K562 (cell line): ENCODE data around the gene ABLIM2. TPM values are rescaled to one million over a fixed set of nuclear protein-coding genes. Genes with fewer than 3 reads are reported as not detected.

Source experiments
- ATAC-seq: fragments of 200-7000 bp; cut with Tn5 transposase; 3 replicates; pipeline ENCODE4 v1.9.1; 2020; ENCODE audit warnings: moderate library complexity
- BruUV-seq: library from RNA; stranded (reverse); fragments of 400-500 nt; replicated peaks from 2 replicates; lab custom pipeline; 2021; lab: Mats Ljungman, UMichigan
- CTCF ChIA-PET: fragments of 300-600 bp; formaldehyde crosslinking; extraction: SDS; loops from one replicate; lab custom pipeline; 2021; ENCODE audit warnings: low intra/inter-chr PET ratio; lab: Yijun Ruan, JAX
- POLR2A ChIA-PET: fragments of 300-600, 350-650 bp; sonication (Branson Sonifier 250); formaldehyde crosslinking; extraction: SDS; loops from one replicate; lab custom pipeline; 2021; ENCODE audit warnings: antibody characterized with exemption, inconsistent platforms; lab: Yijun Ruan, JAX
- DNase-seq, 4 experiments: peaks; one replicate each; pipeline versions ENCODE4 v3.0.0 to v3.0.0-alpha.2; 2011 to 2018; ENCODE audit warnings: low spot score in 3 of 4, mixed read lengths in 3 of 4; ENCODE audit errors: extremely low read depth in 1 of 4
- FAIRE-seq: peaks from 2 replicates; lab custom pipeline; 2011; peaks lifted over from hg19 to GRCh38; lab: Jason Lieb, UNC
- H2AFZ ChIP-seq: 2 replicates; pipeline ENCODE4 v1.6.0; 2011; ENCODE audit warnings: low read depth, low read length, control low read depth, inconsistent platforms
- H3K27ac ChIP-seq: fragments of 200-600 bp; 3 replicates; pipeline ENCODE4 v1.8.0; 2011; ENCODE audit warnings: low read depth, mild to moderate bottlenecking, control low read depth, inconsistent platforms, low read length, moderate library complexity, mixed read lengths; ENCODE audit errors: extremely low read depth
- H3K27me3 ChIP-seq, 2 experiments: fragments of 300-600 bp in 1 of 2; 2 replicates in 1 of 2; 3 replicates in 1 of 2; pipeline versions ENCODE4 v1.6.0 to v1.8.0; 2011; ENCODE audit warnings: inconsistent platforms in 2 of 2, low read length in 2 of 2, mild to moderate bottlenecking in 1 of 2, mixed read lengths in 1 of 2, moderate library complexity in 1 of 2; ENCODE audit not compliant: control insufficient read depth in 2 of 2, insufficient read depth in 2 of 2
- H3K36me3 ChIP-seq: fragments of 300-600 bp; 3 replicates; pipeline ENCODE4 v1.8.0; 2011; ENCODE audit warnings: mild to moderate bottlenecking, low read length, inconsistent platforms; ENCODE audit not compliant: control insufficient read depth, insufficient read depth
- H3K4me1 ChIP-seq, 2 experiments: fragments of 200-600 bp in 1 of 2; replicated peaks in 1 of 2; 2 replicates in 1 of 2; 3 replicates in 1 of 2; pipeline versions ENCODE4 v1.5.1 to v1.8.0; 2011; ENCODE audit warnings: inconsistent platforms in 2 of 2, low read length in 2 of 2, mild to moderate bottlenecking in 1 of 2, mixed read lengths in 1 of 2, moderate library complexity in 1 of 2; ENCODE audit not compliant: control insufficient read depth in 2 of 2, insufficient read depth in 2 of 2
- H3K4me2 ChIP-seq: 2 replicates; pipeline ENCODE4 v1.6.1; 2011; ENCODE audit warnings: low read length, control low read depth, inconsistent platforms, mixed read lengths; ENCODE audit not compliant: insufficient read depth
- H3K4me3 ChIP-seq: fragments of 200-600 bp; sonication (generic), shearing (Covaris generic); 2 replicates; pipeline ENCODE4 v1.5.1; 2016; ENCODE audit warnings: control low read depth, inconsistent platforms
- H3K79me2 ChIP-seq: fragments of 200-600 bp; 3 replicates; pipeline ENCODE4 v1.8.0; 2011; ENCODE audit warnings: low read length, inconsistent platforms; ENCODE audit not compliant: control insufficient read depth, insufficient read depth
- H3K9ac ChIP-seq, 2 experiments: 2 replicates each; pipeline versions ENCODE4 v1.6.0 to v1.6.1; 2011; ENCODE audit warnings: low read depth in 2 of 2, low read length in 2 of 2, control low read depth in 1 of 2, inconsistent platforms in 1 of 2, mild to moderate bottlenecking in 1 of 2, mixed read lengths in 1 of 2; ENCODE audit not compliant: insufficient read depth in 1 of 2
- H3K9me1 ChIP-seq: one replicate; pipeline ENCODE4 v1.6.0; 2011; ENCODE audit warnings: inconsistent platforms, mild to moderate bottlenecking, low read length, moderate library complexity; ENCODE audit not compliant: control insufficient read depth, insufficient read depth
- H3K9me3 ChIP-seq: replicated peaks from 2 replicates; pipeline ENCODE4 v1.5.1; 2011; ENCODE audit warnings: low read depth, low read length, inconsistent platforms; ENCODE audit not compliant: control insufficient read depth, insufficient read depth
- H4K20me1 ChIP-seq: replicated peaks from 2 replicates; pipeline ENCODE4 v1.6.1; 2011; ENCODE audit warnings: low read length, inconsistent platforms, mixed read lengths; ENCODE audit not compliant: control insufficient read depth, insufficient read depth
- LCOR ChIP-seq: sonication (generic); formaldehyde crosslinking; IDR thresholded peaks from 2 replicates; pipeline ENCODE4 v1.8.0; 2022; ENCODE audit warnings: mild to moderate bottlenecking, missing genetic modification reagents
- NR1H2 ChIP-seq: sonication (generic); formaldehyde crosslinking; IDR thresholded peaks from 2 replicates; pipeline ENCODE4 v1.4.0; 2020; ENCODE audit warnings: mild to moderate bottlenecking, missing genetic modification reagents
- WGBS: fragments of 100-300 bp; shearing (Covaris generic); methylation state at CpG from one replicate; pipeline ENCODE4 v1.1.6; 2016; ENCODE audit warnings: low coverage, mixed read lengths; ENCODE audit not compliant: insufficient coverage; ENCODE audit errors: missing lambda C conversion rate; 5-methylcytosine and 5-hydroxymethylcytosine counted together
- in situ Hi-C: fragments of 300-500 bp; cut with MboI; formaldehyde crosslinking; loops from 4 replicates; pipeline ENCODE4 v1.15.0; 2018; ENCODE audit warnings: inconsistent platforms, mixed read lengths
- intact Hi-C: fragments of 100-400 bp; cut with micrococcal nuclease; formaldehyde crosslinking; loops from 2 replicates; pipeline ENCODE4 v1.14.2; 2022
- polyA plus RNA-seq, 8 experiments: library from polyadenylated mRNA; depleted of rRNA in 4 of 8; stranded (reverse) in 5 of 8; unstranded in 3 of 8; fragments of >200 nt; fragmentation: Nextera tagmentation in 2 of 8; fragmentation: Illumina TruSeq in 1 of 8; extraction: Ambion mirVana in 2 of 8; extraction: Trizol in 1 of 8; gene quantifications; 2 replicates each; pipeline versions ENCODE4 v1.2.1 to v1.2.3, GENCODE V29; 2011 to 2014; ENCODE audit warnings: inconsistent platforms in 1 of 8, missing spikeins in 1 of 8
- total RNA-seq, 7 experiments: library from RNA; depleted of rRNA in 6 of 7; stranded (reverse); fragments of >200 nt in 6 of 7; fragmentation: Illumina TruSeq in 2 of 7; extraction: Trizol in 2 of 7; gene quantifications; 2 replicates each; pipeline versions ENCODE4 v1.2.1 to v1.2.3, GENCODE V29; 2011 to 2021; ENCODE audit warnings: low replicate concordance in 1 of 7
- TF ChIP-seq, protein P1 (sequence below), 3 experiments: fragments of 200-800 bp in 1 of 3; fragments of 250-450 bp in 1 of 3; fragments of 450-650 bp in 1 of 3; sonication (Bioruptor Pico) in 1 of 3; sonication (Bioruptor generic) in 1 of 3; formaldehyde crosslinking in 1 of 3; IDR thresholded peaks; 2 replicates each; pipeline versions ENCODE4 v1.6.1 to v1.8.0; 2016 to 2022; ENCODE audit warnings: mild to moderate bottlenecking in 2 of 3, missing genetic modification characterization in 2 of 3, missing compliant biosample characterization in 1 of 3, moderate library complexity in 1 of 3

The ABLIM2 gene
- total and polyA plus RNA-seq, 9 of the 15 experiments (the other 6 are each of a cell fraction or from before 2014, with no cell fraction given) = not detected

GRCh38 chr4:8047837-8048678 is 110.6 kb downstream of the ABLIM2 start:
- DNase-seq (no peak), ATAC-seq (no peak), FAIRE-seq (no peak)
- no peak overlapping the region for H3K4me3 ChIP-seq
- 0 out of 2 replicates have a peak, but pooled peaks cover 16% of the 10 kb centered on the region for H4K20me1 ChIP-seq
- CTCF ChIA-PET = no interaction called here
- H3K9ac ChIP-seq = no peak overlapping the region
- TF ChIP-seq LCOR (CRISPR knock-in tag) = no peak
- TF ChIP-seq, protein P1, sequence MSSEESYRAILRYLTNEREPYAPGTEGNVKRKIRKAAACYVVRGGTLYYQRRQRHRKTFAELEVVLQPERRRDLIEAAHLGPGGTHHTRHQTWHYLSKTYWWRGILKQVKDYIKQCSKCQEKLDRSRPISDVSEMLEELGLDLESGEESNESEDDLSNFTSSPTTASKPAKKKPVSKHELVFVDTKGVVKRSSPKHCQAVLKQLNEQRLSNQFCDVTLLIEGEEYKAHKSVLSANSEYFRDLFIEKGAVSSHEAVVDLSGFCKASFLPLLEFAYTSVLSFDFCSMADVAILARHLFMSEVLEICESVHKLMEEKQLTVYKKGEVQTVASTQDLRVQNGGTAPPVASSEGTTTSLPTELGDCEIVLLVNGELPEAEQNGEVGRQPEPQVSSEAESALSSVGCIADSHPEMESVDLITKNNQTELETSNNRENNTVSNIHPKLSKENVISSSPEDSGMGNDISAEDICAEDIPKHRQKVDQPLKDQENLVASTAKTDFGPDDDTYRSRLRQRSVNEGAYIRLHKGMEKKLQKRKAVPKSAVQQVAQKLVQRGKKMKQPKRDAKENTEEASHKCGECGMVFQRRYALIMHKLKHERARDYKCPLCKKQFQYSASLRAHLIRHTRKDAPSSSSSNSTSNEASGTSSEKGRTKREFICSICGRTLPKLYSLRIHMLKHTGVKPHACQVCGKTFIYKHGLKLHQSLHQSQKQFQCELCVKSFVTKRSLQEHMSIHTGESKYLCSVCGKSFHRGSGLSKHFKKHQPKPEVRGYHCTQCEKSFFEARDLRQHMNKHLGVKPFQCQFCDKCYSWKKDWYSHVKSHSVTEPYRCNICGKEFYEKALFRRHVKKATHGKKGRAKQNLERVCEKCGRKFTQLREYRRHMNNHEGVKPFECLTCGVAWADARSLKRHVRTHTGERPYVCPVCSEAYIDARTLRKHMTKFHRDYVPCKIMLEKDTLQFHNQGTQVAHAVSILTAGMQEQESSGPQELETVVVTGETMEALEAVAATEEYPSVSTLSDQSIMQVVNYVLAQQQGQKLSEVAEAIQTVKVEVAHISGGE (CRISPR knock-in tag; IDR thresholded peaks at IDR 0.05) = no peak
- no peak for TF ChIP-seq NR1H2 (CRISPR knock-in tag)
- POLR2A ChIA-PET = no interaction called here
- H3K9me3 ChIP-seq = no peaks in the 10 kb centered on the region
- H3K36me3 ChIP-seq = no peaks in the 10 kb centered on the region
- H2AFZ ChIP-seq = no peak overlapping the region
- WGBS = under 1% methylated on average over 17 of the region's 21 CpGs
- H3K27me3 ChIP-seq = peaks cover 22 to 88% of the 10 kb centered on the region in 2 experiments; a peak in 4 of 5 replicates
- no peak overlapping the region for H3K4me2 ChIP-seq
- intact Hi-C loops (no loop called here), in situ Hi-C loops (no loop called here)
- no peak overlapping the region for H3K27ac ChIP-seq
- H3K9me1 ChIP-seq = no peaks in the 10 kb centered on the region
- H3K79me2 ChIP-seq = no peaks in the 10 kb centered on the region
- BruUV-seq = no TSS peak
- peaks cover 0 to 7% of the 10 kb centered on the region in 2 experiments; a peak in 2 of 5 replicates for H3K4me1 ChIP-seq
